Heart left ventricle (tissue), 13 donors: ENCODE data around the gene PHKB.

Experiments
- POLR2A ChIP-seq, 2 donors: fragments of 450-650 bp; IDR thresholded peaks; one replicate each; pipeline ENCODE4 v1.6.1; 2017; ENCODE audit warnings: antibody characterized with exemption in 2 of 2, mild to moderate bottlenecking in 2 of 2, moderate library complexity in 2 of 2
- TF ChIP-seq, protein P1 (sequence below), 12 donors: fragments of 200-600 bp; sonication (generic) in 4 of 12; IDR thresholded peaks; one replicate each; pipeline versions ENCODE4 v1.5.0 to v1.8.0; 2018 to 2022; ENCODE audit warnings: antibody characterized with exemption in 12 of 12, mild to moderate bottlenecking in 5 of 12
- donor health status: ischemic (EF 13 %, LVEDD 7.1; RV severe dilation, severe dysfunction).
- donor health status: DM: no; HTN: yes; CAD: no.
- donor health status: DM: no; HTN: no; CAD: no.
- donor health status: ischemic (EF 25% LVEDD 6.9; RV normal size, moderate dysfunction).
- donor health status: ischemic (EF 25% LVEDD 5.7; RV mildly dilated, moderate dysfunction).
- donor health status: ischemic (EF 35%, LVEDD 5.7; RV mildly dilated, moderate dysfunction).
- donor health status: nonischemic (EF 11% LVEDD 7.7; RV severe dilation, severe dysfunction).
- donor health status: DM: yes; HTN: yes; CAD: no.
- donor health status: PGD.
- donor health status: ischemic (EF 29% LVEDD 5.4; RV normal size, mild dysfunction).
- donor health status: nonischemic (EF 23%, LVEDD 6.1; RV moderate dilation, normal function).

- TF ChIP-seq, protein P1, sequence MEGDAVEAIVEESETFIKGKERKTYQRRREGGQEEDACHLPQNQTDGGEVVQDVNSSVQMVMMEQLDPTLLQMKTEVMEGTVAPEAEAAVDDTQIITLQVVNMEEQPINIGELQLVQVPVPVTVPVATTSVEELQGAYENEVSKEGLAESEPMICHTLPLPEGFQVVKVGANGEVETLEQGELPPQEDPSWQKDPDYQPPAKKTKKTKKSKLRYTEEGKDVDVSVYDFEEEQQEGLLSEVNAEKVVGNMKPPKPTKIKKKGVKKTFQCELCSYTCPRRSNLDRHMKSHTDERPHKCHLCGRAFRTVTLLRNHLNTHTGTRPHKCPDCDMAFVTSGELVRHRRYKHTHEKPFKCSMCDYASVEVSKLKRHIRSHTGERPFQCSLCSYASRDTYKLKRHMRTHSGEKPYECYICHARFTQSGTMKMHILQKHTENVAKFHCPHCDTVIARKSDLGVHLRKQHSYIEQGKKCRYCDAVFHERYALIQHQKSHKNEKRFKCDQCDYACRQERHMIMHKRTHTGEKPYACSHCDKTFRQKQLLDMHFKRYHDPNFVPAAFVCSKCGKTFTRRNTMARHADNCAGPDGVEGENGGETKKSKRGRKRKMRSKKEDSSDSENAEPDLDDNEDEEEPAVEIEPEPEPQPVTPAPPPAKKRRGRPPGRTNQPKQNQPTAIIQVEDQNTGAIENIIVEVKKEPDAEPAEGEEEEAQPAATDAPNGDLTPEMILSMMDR (IDR thresholded peaks at IDR 0.05), result no peak
- TF ChIP-seq POLR2A (IDR thresholded peaks at IDR 0.05), result no peak
Measured at GRCh38 chr16:47625115-47625567, 164.0 kb downstream of the PHKB start.
